Fibroblast of the aortic adventitia (primary cell): ENCODE results near the gene BLOC1S1. TPM values are rescaled to one million over a fixed set of nuclear protein-coding genes. Genes with fewer than 3 reads are reported as not detected.
A peak's percentile ranks its signal among the peaks of the same experiment; 100 is the strongest.
"Not testable (repeated sequence)": the region's sequence is repeated elsewhere in the genome, so short reads cannot be mapped to it uniquely, and the experiment has no call there.

ENCODE experiments used
- DNase-seq: peaks from one replicate; pipeline ENCODE4 v3.0.0-alpha.2; 2010; ENCODE audit warnings: low read depth
- H3K4me3 ChIP-seq: 2 replicates; pipeline ENCODE4 v1.5.1; 2011; ENCODE audit warnings: low read depth, mild to moderate bottlenecking, control low read depth, low read length, moderate library complexity
- total RNA-seq: library from RNA; depleted of rRNA; stranded (reverse); fragments of >200 nt; gene quantifications from 2 replicates; pipeline ENCODE4 v1.2.3, GENCODE V29; 2012; ENCODE audit warnings: low replicate concordance
- TF ChIP-seq, protein P1 (sequence below): IDR thresholded peaks from 2 replicates; pipeline ENCODE4 v1.5.1; 2011; ENCODE audit warnings: mild to moderate bottlenecking, low read length, control low read depth, inconsistent platforms; ENCODE audit not compliant: insufficient read depth

The BLOC1S1 gene
- total RNA-seq, 1 donor, result 70.2 TPM

DNA sequence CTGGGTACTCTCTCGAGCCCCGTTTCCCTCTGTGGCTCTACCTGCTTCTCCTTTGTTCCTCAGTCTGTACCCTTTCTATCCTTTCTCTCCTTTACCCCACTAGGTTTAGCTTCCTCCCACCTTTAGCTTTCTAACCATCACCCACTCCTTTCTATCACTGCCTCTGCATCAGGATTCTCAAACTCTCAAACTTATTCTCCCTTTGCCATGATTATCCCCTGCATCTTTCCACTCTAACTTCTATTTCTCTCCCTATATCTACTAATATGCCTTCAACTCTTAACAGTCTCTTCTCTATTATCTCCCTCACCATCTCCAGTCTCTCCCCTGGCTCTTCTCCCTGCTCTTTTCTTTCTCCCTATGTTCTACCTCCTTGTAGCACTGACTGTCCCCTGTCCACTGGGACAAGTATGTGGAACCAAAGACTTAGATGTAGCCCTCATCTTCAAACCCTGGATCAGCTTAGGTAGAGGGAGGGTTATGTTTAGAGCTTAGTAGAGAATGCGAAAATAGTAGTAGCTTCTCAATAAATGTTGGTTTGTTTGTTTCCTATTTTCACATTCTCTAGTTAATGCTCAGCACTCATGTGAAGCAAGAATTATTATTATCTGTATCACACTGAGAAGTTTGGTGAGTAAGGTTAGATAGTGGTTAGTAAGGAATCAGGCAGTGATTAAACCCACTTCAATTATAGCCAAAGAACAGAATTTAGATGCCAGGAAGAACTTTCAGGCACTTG, 30.5 kb downstream of the BLOC1S1 start:
- TF ChIP-seq, protein P1, sequence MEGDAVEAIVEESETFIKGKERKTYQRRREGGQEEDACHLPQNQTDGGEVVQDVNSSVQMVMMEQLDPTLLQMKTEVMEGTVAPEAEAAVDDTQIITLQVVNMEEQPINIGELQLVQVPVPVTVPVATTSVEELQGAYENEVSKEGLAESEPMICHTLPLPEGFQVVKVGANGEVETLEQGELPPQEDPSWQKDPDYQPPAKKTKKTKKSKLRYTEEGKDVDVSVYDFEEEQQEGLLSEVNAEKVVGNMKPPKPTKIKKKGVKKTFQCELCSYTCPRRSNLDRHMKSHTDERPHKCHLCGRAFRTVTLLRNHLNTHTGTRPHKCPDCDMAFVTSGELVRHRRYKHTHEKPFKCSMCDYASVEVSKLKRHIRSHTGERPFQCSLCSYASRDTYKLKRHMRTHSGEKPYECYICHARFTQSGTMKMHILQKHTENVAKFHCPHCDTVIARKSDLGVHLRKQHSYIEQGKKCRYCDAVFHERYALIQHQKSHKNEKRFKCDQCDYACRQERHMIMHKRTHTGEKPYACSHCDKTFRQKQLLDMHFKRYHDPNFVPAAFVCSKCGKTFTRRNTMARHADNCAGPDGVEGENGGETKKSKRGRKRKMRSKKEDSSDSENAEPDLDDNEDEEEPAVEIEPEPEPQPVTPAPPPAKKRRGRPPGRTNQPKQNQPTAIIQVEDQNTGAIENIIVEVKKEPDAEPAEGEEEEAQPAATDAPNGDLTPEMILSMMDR, result no peak
- peak overlapping the region; percentile 13 for H3K4me3 ChIP-seq
- peak; percentile 40 for DNase-seq

DNA sequence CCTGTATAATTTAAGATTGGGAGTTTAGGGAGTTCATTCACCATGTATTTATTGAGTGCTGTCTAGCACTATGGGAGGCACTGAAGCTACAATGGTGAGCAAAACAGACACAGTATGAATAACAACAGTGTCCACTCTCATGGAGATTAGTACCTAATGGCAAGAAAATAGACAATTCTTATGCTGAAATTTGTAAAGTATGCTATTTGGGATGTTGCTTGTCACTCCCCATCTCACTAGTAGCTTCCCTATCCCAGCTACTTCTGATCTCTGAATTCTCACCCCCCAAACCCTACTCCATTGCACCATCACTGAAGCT, 31.0 kb downstream of the BLOC1S1 start:
- no peak for DNase-seq
- no peak overlapping the region for H3K4me3 ChIP-seq
- TF ChIP-seq, protein P1, result no peak

DNA sequence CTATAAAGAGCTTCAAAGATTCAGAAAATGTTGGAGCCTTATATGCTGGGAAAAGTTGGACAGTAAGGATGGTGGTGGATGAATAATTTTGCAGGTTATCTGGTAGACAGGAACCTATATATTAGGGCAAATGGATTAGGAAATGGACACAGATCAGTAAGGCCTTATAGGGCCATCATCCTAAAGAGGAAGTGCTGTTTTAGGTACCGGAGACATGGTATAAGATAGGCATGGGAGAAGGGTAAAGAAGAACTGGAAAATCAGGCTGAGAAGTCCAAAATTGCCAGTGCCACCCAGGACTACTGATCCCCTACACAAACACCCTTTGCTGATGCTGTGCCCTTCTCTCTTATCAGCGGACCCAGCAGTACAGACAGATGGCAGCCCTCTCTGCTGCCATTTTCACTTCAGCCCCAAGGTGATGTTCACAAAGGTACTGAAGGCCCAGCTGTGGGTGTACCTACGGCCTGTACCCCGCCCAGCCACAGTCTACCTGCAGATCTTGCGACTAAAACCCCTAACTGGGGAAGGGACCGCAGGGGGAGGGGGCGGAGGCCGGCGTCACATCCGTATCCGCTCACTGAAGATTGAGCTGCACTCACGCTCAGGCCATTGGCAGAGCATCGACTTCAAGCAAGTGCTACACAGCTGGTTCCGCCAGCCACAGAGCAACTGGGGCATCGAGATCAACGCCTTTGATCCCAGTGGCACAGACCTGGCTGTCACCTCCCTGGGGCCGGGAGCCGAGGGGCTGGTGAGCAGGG, 32.6 kb downstream of the BLOC1S1 start:
- no peak overlapping the region for H3K4me3 ChIP-seq
- no peak for DNase-seq
- TF ChIP-seq, protein P1, result no peak

DNA sequence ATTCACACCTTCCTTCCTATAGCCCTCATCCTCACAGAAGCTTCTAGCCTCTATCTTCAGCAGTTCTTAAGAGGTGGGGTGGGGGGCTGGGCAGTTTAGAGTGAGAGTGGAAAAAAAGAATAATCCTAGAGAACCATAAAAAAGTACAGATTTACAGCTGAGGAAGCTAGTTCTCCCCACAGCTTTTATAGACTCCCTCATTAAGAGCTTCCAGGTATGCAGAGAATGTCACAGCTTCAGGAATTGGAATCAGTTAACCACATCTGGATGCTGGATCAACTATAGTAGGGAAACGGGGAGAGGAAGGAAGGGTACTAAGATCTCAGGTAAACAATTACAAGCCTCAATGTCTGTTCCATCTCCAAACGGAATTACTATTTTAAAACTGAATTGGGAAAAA, 39.4 kb downstream of the BLOC1S1 start:
- TF ChIP-seq, protein P1, result no peak
- H3K4me3 ChIP-seq, result no peak overlapping the region
- DNase-seq, result no peak

DNA sequence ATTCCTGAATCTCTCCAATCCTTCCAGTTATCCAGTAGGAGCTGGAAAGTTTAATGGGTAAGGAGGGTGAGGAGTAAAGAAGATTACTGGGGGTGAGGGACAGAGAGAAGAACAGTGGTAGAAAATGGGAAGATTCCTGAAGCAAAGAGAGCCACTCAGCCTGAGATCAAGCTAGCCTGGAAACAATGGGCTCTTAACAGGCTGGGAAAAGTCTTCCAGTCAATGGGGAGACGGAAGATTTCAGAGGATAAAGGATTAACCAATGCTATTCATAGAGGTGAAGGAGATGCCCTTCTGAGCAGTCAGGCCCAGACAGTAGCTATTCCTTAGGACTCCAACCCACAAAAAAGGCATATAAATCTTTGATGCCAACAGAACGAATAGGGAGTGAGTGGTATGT, 41.9 kb downstream of the BLOC1S1 start:
- TF ChIP-seq, protein P1, result no peak
- DNase-seq, result no peak
- H3K4me3 ChIP-seq, result no peak overlapping the region

DNA sequence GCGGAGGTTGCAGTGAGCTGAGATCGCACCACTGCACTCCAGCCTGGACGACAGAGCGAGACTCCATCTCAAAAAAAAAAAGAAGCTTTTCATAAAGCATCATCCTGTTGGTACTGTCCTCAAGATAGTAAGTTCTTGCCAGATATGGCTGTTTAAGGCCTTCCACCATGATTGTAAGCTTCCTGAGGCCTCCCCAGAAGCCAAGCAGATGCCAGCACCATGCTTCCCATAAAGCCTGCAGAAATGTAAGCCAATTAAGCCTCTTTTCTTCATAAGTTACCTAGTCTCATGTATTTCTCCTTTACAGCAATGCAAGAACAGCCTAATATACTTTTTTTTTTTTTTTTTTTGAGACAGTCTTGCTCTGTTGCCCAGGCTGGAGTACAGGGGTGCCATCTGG, 42.7 kb downstream of the BLOC1S1 start:
- not testable (repeated sequence) for H3K4me3 ChIP-seq, DNase-seq

DNA sequence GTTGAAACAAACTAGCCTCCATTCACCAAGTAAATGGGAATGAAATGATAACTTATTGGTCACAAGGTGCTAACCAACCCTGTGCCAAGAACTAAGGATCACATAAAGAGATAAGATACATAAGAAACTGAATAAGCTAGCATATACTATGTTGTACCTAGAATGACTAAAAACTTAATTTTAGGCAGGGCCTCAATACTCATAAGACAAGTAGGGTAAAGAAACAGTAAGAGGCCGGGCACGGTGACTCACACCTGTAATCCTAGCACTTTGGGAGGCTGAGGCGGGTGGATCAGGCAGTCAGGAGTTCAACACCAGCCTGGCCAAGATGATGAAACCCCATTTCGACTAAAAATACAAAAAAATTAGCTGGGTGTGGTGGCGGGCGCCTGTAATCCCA, 44.8 kb downstream of the BLOC1S1 start:
- TF ChIP-seq, protein P1, result no peak

More for the DNA sequence above, 44.8 kb downstream of the BLOC1S1 start:
- no peak overlapping the region for H3K4me3 ChIP-seq
- no peak for DNase-seq
